Activated T-cell treated with anti-CD3 and anti-CD28 coated beads, Interleukin-2, amount 50 U/mL, for 4 hours (primary cell): Measurements from ENCODE around the gene ZACN. TPM values are rescaled to one million over a fixed set of nuclear protein-coding genes. Genes with fewer than 3 reads are reported as not detected.
"Not testable (repeated sequence)": the region's sequence is repeated elsewhere in the genome, so short reads cannot be mapped to it uniquely, and the experiment has no call there.

Source experiments
- ATAC-seq, 2 donors: fragments of 200-7000 bp; cut with Tn5 transposase; one replicate each; pipeline ENCODE4 v1.10.0; 2021
- DNase-seq: peaks from one replicate; pipeline ENCODE4 v3.0.0-alpha.2; 2020
- H3K27me3 Mint-ChIP-seq: one replicate; pipeline ENCODE4 v1.8.0; 2021; ENCODE audit warnings: low read depth, mixed read lengths
- H3K36me3 Mint-ChIP-seq: one replicate; pipeline ENCODE4 v1.8.0; 2022; ENCODE audit warnings: mixed read lengths; ENCODE audit not compliant: insufficient read depth
- H3K4me1 Mint-ChIP-seq: one replicate; pipeline ENCODE4 v1.8.0; 2021; ENCODE audit warnings: low read depth, mixed read lengths
- H3K4me3 Mint-ChIP-seq: one replicate; pipeline ENCODE4 v1.8.0; 2021; ENCODE audit warnings: mild to moderate bottlenecking, moderate library complexity, mixed read lengths
- H3K9me3 Mint-ChIP-seq: one replicate; pipeline ENCODE4 v1.8.0; 2021; ENCODE audit warnings: mixed read lengths
- total RNA-seq, 3 donors: library from RNA; stranded (reverse); gene quantifications; one replicate each; pipeline ENCODE4 v1.2.1, GENCODE V29; 2021

The ZACN gene
- total RNA-seq, 3 donors from 2014 or later: 4.9 to 9.7 (median 8.1) TPM

DNA sequence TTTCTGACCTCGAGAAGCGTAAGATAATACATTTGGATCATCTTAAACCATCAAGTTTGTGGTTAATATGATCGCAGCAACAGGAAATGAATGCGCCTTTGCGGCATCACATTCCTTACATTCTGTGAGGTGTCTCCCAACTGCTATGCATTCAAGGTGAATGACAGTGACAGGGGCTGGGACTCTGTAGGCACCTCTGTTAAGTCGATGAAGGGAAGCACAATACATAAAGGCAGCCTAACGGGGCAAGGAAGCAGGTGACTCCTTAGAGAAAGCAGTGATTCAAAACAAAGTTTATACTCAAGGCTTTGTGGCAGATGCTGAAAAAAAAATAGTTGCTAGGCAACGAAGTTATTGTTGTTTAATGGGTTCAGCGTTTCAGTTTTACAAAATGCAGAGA lies 30.3 kb upstream of the ZACN start:
- Mint-ChIP-seq H3K4me3 (no peak overlapping the region), H3K9me3 (no peaks in the 10 kb centered on the region), H3K27me3 (no peaks in the 10 kb centered on the region), H3K4me1 (peaks cover 23% of the 10 kb centered on the region), H3K36me3 (peaks cover 58% of the 10 kb centered on the region)
- DNase-seq (no peak), ATAC-seq (no peak)

DNA sequence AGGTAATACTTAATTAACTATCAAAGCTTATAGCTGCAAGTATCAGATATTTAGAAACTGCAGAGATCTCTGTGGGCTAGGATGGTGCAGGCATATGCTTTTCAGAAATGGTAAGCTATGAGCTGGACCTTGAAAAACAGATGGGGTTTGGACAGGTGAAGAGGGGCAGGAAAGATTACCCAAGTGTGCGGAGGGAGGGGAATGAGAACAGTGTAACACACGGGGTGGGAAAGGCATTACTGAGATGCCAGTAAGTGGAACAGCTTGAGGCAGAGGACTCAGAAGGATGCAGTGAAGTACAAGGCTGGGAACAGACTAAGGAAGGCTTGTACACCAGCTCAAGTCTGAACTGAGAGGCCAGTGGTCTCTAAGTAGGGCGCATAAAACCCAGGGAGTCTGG lies 29.7 kb upstream of the ZACN start:
- Mint-ChIP-seq H3K4me1 (peaks cover 27% of the 10 kb centered on the region), H3K36me3 (peaks cover 59% of the 10 kb centered on the region), H3K4me3 (no peak overlapping the region), H3K9me3 (no peaks in the 10 kb centered on the region), H3K27me3 (no peaks in the 10 kb centered on the region)
- DNase-seq (no peak), ATAC-seq (no peak)

DNA sequence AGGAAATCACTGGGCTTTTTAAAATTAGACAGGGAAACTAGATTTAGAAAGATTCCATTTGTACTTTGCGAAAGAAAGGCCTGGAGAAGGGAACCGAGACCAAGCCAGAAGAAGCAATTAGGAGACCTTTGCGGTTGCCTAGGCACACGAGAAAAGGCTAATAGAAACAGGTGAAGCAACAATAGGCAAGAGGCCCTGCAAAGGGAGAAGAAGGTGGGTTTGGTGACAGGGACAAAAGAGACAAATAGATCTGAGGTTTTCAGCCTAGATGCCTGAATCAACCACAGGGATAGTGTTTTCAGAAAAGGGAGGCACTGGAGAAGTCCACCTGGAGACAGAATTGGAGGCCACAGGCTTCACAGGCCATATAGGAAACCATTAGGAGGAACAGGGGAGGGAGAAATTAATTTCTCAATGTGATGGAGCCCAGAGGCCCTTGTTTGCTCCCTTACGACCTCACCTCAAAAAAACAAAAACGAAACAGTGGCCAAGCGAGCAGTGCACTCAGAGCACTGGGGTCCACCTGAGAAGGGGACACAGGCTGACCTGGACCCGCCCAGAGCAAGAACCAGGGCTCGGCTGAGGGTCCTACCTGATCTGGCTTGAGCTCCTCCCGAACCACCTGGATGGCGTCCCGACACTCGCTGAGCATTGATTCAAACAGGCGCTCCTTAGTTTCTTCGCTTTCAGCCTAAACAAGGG lies 29.0 kb upstream of the ZACN start:
- Mint-ChIP-seq H3K36me3 (peaks cover 54% of the 10 kb centered on the region), H3K4me3 (no peak overlapping the region), H3K9me3 (no peaks in the 10 kb centered on the region), H3K27me3 (no peaks in the 10 kb centered on the region), H3K4me1 (peaks cover 27% of the 10 kb centered on the region)
- ATAC-seq (no peak), DNase-seq (no peak)

DNA sequence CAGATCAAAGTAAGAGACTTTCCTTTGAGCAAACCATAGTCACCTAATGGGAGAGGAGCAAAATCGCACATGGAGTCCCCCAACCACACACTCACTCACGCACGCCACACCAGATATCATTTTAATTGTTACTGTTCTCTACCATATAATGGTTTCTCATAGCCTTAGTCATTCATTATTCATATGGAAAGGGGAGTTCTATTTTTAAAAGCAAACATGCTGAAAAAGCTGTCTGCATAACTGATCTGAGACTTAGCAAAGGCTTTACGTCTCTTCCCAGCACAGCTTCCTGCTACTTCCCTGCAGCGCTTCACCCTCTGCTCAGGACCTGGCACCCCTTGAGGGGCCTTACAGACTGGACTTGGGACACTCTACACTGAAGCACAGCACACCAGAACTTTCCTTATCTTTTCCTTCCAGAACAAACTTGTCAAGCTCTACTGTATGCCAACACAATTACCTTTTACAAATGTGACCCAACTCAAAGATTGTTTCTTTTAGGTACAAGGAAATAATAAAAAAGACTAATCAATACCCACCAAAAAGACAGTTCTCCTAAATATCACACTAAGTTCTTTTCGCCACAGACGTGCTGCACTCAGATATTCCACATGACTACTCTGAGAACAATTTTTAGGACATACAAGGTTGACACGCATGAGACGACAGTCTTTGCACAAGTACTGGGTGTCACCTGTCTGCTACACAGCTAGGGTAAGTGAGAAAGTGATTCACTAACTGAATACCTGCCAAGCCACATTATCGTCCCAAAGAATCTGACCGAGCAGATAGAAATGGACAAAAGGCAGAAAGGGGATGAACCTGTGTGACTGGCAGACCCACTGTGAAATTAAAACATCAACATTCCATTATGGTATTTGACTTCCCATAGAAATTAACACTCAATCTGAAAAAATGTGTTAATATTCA lies 28.2 kb upstream of the ZACN start:
- H3K27me3 Mint-ChIP-seq: no peaks in the 10 kb centered on the region
- no peak for DNase-seq
- H3K9me3 Mint-ChIP-seq: no peaks in the 10 kb centered on the region
- peaks cover 46% of the 10 kb centered on the region for H3K36me3 Mint-ChIP-seq
- peaks cover 27% of the 10 kb centered on the region for H3K4me1 Mint-ChIP-seq
- H3K4me3 Mint-ChIP-seq: no peak overlapping the region
- ATAC-seq: peak; percentile 45 to 73

DNA sequence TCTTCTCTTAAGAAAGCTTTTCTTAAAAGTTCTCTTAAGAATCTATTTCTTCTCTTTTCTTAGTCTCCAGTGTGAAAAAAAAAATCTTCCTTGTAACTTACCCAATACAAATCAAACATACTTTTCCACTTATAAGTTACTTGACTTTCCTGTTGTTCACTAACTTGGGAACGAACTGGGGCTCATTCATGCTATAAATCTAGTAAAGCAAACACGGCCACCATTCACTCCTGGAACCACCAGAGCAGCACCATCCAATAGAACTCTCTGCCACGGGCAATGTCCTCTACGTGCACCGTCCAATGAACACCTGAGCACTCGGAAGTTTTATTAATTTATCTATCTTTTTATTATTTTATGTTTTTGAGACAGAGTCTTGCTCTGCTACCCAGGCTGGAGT lies 27.4 kb upstream of the ZACN start:
- no peak overlapping the region for H3K4me3 Mint-ChIP-seq
- no peaks in the 10 kb centered on the region for H3K27me3 Mint-ChIP-seq
- peaks cover 29% of the 10 kb centered on the region for H3K4me1 Mint-ChIP-seq
- peaks cover 50% of the 10 kb centered on the region for H3K36me3 Mint-ChIP-seq
- DNase-seq (no peak), ATAC-seq (no peak)
- H3K9me3 Mint-ChIP-seq: no peaks in the 10 kb centered on the region

DNA sequence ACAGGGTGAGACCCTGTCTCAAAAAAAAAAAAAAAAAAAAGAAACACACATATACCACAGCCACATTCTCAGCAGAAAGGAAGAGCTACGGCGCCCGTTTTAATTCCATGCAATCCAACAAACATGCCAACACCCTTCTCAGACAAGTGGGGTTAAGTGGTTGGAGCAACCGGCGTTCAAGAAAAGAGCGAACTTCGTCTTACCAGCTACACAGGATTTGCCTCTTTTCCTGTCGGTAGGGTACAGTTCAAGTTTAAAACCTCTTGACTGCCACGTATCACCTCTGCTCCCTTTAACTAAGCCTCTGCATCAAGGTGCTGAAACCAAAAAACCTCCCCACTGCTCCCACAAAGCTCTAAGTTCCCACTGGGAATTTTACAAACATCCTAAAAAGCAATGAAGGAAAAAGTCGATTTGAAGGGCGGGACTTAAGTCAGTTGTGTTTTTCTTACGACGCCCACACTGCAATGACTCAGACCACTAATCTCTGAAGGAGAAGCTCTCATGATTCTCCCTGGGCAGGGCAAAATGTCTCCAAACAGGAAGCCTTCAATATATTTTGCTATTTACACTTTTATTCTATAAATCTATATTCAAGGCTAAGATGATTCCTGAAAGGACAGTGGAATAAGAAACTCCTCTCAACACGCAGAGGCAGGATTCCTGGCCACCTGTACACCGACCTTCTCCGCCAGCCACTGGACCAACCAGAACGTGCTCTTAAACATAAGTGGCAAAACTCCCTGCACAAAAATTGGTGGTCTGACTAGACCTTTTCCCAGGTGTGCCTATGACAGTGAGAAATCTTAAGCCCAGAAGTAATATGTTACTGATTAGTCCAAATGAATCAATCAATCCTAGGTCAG lies 25.5 kb upstream of the ZACN start:
- peak in 1 of 2 donors; percentile 78 for ATAC-seq

DNA sequence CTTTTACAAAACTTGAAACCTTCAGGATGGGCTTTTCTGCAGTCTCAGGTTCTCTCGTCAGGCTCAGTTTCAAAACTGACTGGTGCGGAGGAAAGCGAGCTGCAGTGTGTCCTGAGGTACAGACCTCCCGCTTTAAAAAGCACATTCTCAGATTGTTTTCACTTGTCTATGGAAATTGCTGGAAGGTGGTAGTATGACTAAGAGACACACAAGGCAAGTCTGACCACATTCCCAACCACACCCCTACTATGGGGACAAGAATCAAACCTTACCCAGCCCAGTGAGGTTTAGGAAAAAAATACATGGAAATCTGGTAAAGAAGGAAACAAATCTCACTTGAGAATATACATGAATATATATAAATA lies 24.9 kb upstream of the ZACN start:
- DNase-seq (no peak), ATAC-seq (no peak)
- Mint-ChIP-seq H3K4me1 (peaks cover 20% of the 10 kb centered on the region), H3K4me3 (no peak overlapping the region), H3K36me3 (peaks cover 49% of the 10 kb centered on the region), H3K9me3 (no peaks in the 10 kb centered on the region), H3K27me3 (no peaks in the 10 kb centered on the region)

More for the DNA sequence above, 25.5 kb upstream of the ZACN start:
- peaks cover 25% of the 10 kb centered on the region for H3K4me1 Mint-ChIP-seq
- H3K36me3 Mint-ChIP-seq: peaks cover 50% of the 10 kb centered on the region
- H3K27me3 Mint-ChIP-seq: no peaks in the 10 kb centered on the region
- DNase-seq: no peak
- H3K9me3 Mint-ChIP-seq: no peaks in the 10 kb centered on the region
- H3K4me3 Mint-ChIP-seq: no peak overlapping the region

DNA sequence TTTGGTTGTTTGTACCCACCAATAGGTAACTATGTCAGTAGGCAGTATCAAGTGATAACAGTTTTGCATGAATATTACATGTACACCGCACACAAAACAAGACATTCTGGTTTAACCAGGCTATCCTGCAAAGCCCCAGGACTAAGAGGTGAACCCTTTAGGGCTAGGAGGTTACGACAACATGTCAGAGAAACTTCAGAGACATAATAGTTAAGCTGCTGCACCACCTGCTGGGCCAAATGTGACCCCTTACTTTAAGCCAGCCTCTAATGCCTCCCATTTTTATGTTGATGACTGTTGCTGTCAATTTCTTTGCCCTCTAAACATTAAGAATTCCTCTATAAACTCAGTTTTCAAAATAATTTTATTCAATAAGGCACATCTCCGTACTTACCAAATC lies 22.1 kb upstream of the ZACN start:
- H3K27me3 Mint-ChIP-seq: no peaks in the 10 kb centered on the region
- DNase-seq: no peak
- H3K36me3 Mint-ChIP-seq: peaks cover 47% of the 10 kb centered on the region
- no peak overlapping the region for H3K4me3 Mint-ChIP-seq
- no peak for ATAC-seq
- H3K4me1 Mint-ChIP-seq: peaks cover 10% of the 10 kb centered on the region
- H3K9me3 Mint-ChIP-seq: no peaks in the 10 kb centered on the region

DNA sequence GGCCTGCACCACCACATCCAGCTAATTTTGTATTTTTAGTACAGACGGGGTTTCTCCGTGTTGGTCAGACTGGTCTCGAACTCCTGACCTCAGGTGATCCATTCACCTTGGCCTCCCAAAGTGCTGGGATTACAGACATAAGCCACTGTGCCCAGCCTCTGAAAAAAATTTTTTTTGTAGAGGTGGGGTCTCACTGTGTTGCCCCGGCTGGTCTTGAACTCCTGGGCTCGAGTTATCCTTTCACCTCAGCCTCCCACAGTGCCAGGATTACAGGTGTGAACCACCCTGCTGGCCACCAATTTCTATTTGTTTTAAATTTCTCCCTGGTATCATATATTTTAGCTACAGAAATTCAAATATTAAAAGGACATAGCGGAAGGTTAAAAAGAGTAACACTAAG lies 20.7 kb upstream of the ZACN start:
- not testable (repeated sequence) for DNase-seq, ATAC-seq, H3K9me3 Mint-ChIP-seq, H3K27me3 Mint-ChIP-seq, H3K4me3 Mint-ChIP-seq
- peaks cover 51% of the 10 kb centered on the region for H3K36me3 Mint-ChIP-seq
- peaks cover 15% of the 10 kb centered on the region for H3K4me1 Mint-ChIP-seq

DNA sequence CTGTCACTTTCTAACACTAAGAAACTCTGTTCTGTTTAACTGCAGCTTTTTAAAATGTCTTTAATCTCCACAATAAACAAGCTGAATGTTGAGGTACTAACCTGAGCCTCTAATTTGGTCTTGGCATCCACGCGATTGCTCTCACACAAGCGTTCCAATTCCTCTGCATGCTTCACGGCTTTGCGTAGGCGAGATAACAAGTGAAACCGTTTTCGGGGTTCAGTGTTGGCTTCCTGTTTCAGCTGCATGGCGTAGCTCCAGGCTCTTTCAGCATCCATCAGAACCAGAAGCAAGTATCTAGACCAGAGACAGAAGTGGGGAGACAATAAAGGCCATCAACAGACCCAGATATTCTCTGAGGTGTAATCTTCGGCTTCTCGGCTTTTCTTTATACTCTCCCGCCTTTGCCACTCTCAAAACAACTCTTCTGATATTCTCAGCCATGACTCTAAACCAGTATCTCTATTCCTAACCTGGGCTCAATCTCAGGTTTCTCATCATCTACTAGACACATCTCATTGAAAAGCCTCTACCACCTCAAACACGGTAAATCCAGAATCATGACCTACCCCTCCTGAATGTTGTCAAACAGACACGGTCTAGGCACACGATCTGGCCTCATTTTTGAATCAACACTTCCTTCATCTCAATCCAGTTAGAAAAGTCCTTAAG lies 15.0 kb upstream of the ZACN start:
- Mint-ChIP-seq H3K9me3 (no peaks in the 10 kb centered on the region), H3K27me3 (no peaks in the 10 kb centered on the region), H3K4me3 (peak overlapping the region; percentile 43), H3K4me1 (peaks cover 31% of the 10 kb centered on the region), H3K36me3 (peaks cover 51% of the 10 kb centered on the region)
- ATAC-seq: peak; percentile 88 to 89
- DNase-seq: peak; percentile 33

DNA sequence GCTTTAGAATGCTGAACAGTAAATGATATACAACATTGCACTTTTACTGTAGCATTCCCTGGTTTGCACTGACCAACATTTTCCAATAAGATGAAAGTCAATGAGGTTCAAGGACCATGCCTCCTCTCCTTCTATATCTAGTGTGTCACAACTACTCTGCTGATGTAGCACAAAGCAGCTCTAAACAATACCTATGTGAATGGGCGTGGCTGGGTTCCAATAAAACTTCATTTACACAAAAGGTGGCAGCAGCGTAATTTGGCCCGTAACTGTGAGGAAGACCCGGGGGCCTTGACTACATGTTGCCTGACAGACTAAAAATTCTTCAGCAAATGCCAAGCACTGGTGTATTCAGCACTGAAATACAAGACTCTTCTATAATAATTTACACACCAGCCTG lies 13.2 kb upstream of the ZACN start:
- peaks cover 43% of the 10 kb centered on the region for H3K36me3 Mint-ChIP-seq
- DNase-seq (no peak), ATAC-seq (no peak)
- no peak overlapping the region for H3K4me3 Mint-ChIP-seq
- H3K4me1 Mint-ChIP-seq: peaks cover 40% of the 10 kb centered on the region
- H3K9me3 Mint-ChIP-seq: no peaks in the 10 kb centered on the region
- H3K27me3 Mint-ChIP-seq: no peaks in the 10 kb centered on the region

DNA sequence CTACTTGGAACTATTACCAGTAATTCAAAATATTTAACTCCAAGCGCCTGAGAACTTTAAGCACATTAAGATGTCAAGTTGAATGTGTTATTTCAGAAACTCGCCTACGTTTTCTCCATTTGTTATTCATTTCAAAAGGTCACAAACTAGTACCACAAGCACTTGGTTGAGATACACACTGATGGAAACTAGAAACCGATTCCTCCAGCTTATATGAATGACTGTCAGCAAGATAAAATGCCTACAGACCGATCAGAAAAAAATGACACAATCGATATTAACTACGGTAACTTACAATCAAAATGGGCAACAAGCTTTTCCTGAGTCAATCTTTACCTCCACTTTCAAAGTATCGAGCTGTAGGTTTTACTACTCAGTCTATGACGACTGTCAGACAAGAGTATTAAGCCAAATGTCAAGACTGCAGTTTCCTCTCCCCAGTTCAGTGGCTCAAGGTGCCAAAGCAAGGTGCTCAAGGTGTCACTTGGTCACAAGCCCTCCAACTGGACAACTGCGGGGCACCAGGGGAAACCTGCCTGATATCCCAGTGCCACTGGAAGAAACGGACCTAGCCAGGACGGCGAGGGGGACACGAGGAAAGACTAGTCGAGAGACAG lies 7.3 kb upstream of the ZACN start:
- ATAC-seq (peak; percentile 74 to 77), DNase-seq (no peak)
- no peaks in the 10 kb centered on the region for H3K9me3 Mint-ChIP-seq
- peaks cover 44% of the 10 kb centered on the region for H3K4me1 Mint-ChIP-seq
- peak overlapping the region; percentile 99 for H3K4me3 Mint-ChIP-seq
- peaks cover 7% of the 10 kb centered on the region for H3K36me3 Mint-ChIP-seq
- peaks cover 27% of the 10 kb centered on the region for H3K27me3 Mint-ChIP-seq

DNA sequence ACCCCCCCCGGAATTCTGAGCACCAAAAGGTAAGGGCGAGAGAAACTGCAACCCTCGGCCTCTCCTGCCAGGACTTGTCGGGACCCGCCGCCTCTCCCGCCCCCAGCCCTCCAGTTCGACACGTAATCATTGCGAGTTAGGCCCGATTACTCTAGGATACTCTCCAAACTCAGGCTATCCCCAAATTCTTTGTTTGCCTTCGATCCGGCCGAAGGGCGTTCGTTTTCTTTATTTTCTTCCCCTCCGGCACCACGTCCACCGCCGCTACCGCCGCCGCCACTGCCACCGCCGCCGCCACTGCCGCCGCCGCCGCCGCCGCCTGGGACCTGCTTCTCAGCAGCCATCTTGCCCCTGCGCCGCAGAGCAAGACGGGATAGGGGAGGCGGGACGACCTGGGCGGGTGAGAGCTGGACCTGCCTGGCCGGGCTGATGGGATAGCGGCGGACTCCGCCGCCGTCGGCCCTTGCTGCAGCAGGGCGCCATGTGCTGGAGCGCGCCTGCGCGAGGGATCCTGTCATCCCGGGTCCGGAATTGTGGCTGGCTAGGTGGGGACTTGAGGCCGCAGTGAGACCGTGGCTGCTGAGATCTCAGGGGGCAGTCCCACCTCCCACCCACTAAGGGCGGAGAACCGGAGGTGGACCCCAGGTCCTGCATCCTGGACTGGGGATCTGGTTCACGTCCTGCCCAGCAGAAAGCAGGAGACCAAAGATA lies 6.7 kb upstream of the ZACN start, which contains the start of gene SRP68:
TSS of gene SRP68 (minus strand) at position 370 of the 711 bp plus-strand sequence. CDS start at position 344, 26 bp downstream.
- ATAC-seq (peak; percentile 69 to 72), DNase-seq (peak; percentile 80)
- H3K27me3 Mint-ChIP-seq: peaks cover 33% of the 10 kb centered on the region
- no peaks in the 10 kb centered on the region for H3K9me3 Mint-ChIP-seq
- peaks cover 47% of the 10 kb centered on the region for H3K4me1 Mint-ChIP-seq
- peaks cover 2% of the 10 kb centered on the region for H3K36me3 Mint-ChIP-seq
- peak within 1 kb of the TSS; percentile 99 for H3K4me3 Mint-ChIP-seq
